Measurements from ENCODE around the gene RPRD1B. TPM values are rescaled to one million over a fixed set of nuclear protein-coding genes. Genes with fewer than 3 reads are reported as not detected.
"Not testable (repeated sequence)": the region's sequence is repeated elsewhere in the genome, so short reads cannot be mapped to it uniquely, and the experiment has no call there.

The RPRD1B gene
- total RNA-seq, 1 donor from 2014 or later, result 21.1 TPM

GRCh38 chr20:38094373-38094891 is 60.9 kb downstream of the RPRD1B start:
- no peak for DNase-seq (ENCODE audit: low read depth)
- H3K27me3 ChIP-seq (ENCODE audit: control insufficient read depth, insufficient read depth, low read length), result no peaks in the 10 kb centered on the region
- peaks cover 2% of the 10 kb centered on the region for H3K36me3 ChIP-seq (ENCODE audit: control insufficient read depth, insufficient read depth, low read length)
- H3K4me3 ChIP-seq (ENCODE audit: low read depth, low read length), result no peak overlapping the region
- TF ChIP-seq, protein P1, sequence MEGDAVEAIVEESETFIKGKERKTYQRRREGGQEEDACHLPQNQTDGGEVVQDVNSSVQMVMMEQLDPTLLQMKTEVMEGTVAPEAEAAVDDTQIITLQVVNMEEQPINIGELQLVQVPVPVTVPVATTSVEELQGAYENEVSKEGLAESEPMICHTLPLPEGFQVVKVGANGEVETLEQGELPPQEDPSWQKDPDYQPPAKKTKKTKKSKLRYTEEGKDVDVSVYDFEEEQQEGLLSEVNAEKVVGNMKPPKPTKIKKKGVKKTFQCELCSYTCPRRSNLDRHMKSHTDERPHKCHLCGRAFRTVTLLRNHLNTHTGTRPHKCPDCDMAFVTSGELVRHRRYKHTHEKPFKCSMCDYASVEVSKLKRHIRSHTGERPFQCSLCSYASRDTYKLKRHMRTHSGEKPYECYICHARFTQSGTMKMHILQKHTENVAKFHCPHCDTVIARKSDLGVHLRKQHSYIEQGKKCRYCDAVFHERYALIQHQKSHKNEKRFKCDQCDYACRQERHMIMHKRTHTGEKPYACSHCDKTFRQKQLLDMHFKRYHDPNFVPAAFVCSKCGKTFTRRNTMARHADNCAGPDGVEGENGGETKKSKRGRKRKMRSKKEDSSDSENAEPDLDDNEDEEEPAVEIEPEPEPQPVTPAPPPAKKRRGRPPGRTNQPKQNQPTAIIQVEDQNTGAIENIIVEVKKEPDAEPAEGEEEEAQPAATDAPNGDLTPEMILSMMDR (IDR thresholded peaks at IDR 0.05; ENCODE audit: insufficient read depth, low read length, poor library complexity, severe bottlenecking), result no peak

DNA sequence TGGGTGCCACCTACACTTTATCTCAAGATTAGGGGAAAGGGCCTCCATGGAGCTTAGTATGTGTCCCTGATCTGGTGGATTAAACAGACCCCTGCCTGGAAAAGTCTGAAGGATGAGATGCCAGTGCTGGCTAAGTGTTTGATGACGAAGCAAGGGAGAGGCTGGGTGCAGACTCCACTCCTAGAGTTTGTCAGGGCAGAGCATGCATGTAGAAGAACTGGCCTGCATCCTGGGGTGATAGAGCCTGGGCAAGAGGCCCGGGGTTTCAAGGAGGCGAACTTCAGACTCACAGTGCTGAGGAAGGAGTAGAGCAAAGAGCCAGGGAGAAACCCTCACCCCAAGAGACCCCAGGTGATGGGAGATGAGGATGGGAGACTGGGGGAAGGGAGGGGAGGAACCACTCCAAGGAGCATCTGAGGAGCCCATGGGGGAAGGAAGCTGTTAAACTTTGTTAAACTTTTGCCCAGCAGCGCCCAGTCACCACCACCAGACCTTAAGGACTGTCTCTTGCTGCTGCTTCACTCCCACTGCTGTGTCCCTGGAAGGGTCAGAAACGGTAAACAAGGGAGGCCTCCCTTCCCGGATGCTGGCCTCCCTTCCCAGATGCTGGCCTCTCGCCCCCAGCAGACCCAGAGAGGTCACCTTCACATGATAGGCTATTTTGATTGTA is 61.6 kb downstream of the RPRD1B start:
- TF ChIP-seq, protein P1 (IDR thresholded peaks at IDR 0.05; ENCODE audit: insufficient read depth, low read length, poor library complexity, severe bottlenecking), result no peak
- no peak overlapping the region for H3K4me3 ChIP-seq (ENCODE audit: low read depth, low read length)
- H3K36me3 ChIP-seq (ENCODE audit: control insufficient read depth, insufficient read depth, low read length), result no peaks in the 10 kb centered on the region
- no peak for DNase-seq (ENCODE audit: low read depth)
- H3K27me3 ChIP-seq (ENCODE audit: control insufficient read depth, insufficient read depth, low read length), result no peaks in the 10 kb centered on the region

DNA sequence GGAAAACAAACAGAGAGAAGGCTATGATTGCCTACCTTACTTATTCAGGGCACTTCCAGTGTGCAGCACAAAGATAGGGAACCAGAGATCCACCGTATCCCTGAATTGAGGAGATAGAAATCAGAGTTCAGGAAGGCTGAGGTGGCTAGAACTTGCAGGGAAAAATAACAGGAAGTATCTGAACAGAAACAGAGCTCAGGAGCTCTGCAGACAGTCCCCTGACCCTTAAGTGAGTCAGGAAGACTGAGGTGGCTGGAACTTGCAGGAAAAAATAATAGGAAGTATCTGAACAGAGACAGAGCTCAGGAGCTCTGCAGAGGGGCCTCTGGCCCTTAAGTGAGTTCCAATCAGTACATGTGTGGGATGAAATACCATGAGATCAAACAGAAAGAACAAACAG is 65.4 kb downstream of the RPRD1B start:
- Histone ChIP-seq H3K36me3 (ENCODE audit: control insufficient read depth, insufficient read depth, low read length) (no peaks in the 10 kb centered on the region), H3K4me3 (ENCODE audit: low read depth, low read length) (no peak overlapping the region), H3K27me3 (ENCODE audit: control insufficient read depth, insufficient read depth, low read length) (no peaks in the 10 kb centered on the region)
- DNase-seq (ENCODE audit: low read depth), result no peak
- TF ChIP-seq, protein P1 (IDR thresholded peaks at IDR 0.05; ENCODE audit: insufficient read depth, low read length, poor library complexity, severe bottlenecking), result no peak

DNA sequence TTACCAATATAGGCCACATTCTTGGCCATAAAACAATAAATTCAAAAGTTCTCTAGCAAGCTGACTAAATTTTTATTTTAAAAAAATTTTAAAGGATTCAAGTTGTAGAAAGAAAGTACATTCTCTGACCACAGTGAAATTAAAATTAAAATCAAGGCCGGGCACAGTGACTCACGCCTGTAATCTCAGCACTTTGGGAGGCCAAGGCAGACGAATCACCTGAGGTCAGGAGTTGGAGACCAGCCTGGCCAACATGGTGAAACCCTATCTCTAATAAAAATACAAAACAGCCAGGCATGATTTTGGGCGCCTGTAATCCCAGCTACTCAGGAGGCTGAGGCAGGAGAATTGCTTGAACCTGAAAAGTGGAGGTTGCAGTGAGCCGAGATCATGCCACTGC is 68.7 kb downstream of the RPRD1B start:
- not testable (repeated sequence) for DNase-seq (ENCODE audit: low read depth); H3K36me3 ChIP-seq (ENCODE audit: control insufficient read depth, insufficient read depth, low read length); H3K4me3 ChIP-seq (ENCODE audit: low read depth, low read length); H3K27me3 ChIP-seq (ENCODE audit: control insufficient read depth, insufficient read depth, low read length)

GRCh38 chr20:38104285-38104684 is 70.7 kb downstream of the RPRD1B start:
- DNase-seq (ENCODE audit: low read depth), result no peak
- no peak overlapping the region for H3K4me3 ChIP-seq (ENCODE audit: low read depth, low read length)
- TF ChIP-seq, protein P1 (IDR thresholded peaks at IDR 0.05; ENCODE audit: insufficient read depth, low read length, poor library complexity, severe bottlenecking), result no peak
- no peaks in the 10 kb centered on the region for H3K36me3 ChIP-seq (ENCODE audit: control insufficient read depth, insufficient read depth, low read length)
- no peaks in the 10 kb centered on the region for H3K27me3 ChIP-seq (ENCODE audit: control insufficient read depth, insufficient read depth, low read length)

DNA sequence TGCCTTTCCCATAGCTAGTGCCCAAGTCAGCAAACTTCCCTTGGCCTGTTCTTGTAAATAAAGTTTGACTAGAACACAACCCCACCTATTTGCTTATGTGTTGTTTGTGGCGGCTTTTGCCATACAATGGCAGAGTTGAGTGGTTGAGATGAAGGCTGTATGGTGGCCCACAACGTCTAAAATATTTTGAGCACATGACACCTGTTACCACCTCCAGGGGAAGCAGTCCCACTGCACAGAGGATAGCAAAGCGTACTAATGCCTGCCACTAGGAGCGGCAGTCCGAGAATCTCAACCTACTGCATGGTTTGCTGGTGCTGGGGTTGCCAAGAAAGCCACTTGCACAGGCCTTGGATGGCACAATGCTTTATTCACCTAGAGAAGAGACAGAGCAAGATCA is 72.9 kb downstream of the RPRD1B start:
- TF ChIP-seq, protein P1 (IDR thresholded peaks at IDR 0.05; ENCODE audit: insufficient read depth, low read length, poor library complexity, severe bottlenecking), result no peak
- Histone ChIP-seq H3K36me3 (ENCODE audit: control insufficient read depth, insufficient read depth, low read length) (no peaks in the 10 kb centered on the region), H3K27me3 (ENCODE audit: control insufficient read depth, insufficient read depth, low read length) (no peaks in the 10 kb centered on the region), H3K4me3 (ENCODE audit: low read depth, low read length) (no peak overlapping the region)
- no peak for DNase-seq (ENCODE audit: low read depth)

DNA sequence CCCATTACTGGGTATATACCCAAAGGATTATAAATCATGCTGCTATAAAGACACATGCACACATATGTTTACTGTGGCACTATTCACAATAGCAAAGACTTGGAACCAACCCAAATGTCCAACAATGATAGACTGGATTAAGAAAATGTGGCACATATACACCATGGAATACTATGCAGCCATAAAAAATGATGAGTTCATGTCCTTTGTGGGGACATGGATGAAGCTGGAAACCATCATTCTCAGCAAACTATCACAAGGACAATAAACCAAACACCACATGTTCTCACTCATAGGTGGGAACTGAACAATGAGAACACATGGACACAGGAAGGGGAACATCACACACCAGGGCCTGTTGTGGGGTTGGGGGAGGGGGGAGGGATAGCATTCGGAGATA is 73.8 kb downstream of the RPRD1B start:
- not testable (repeated sequence) for H3K27me3 ChIP-seq (ENCODE audit: control insufficient read depth, insufficient read depth, low read length); H3K36me3 ChIP-seq (ENCODE audit: control insufficient read depth, insufficient read depth, low read length); DNase-seq (ENCODE audit: low read depth); H3K4me3 ChIP-seq (ENCODE audit: low read depth, low read length)

DNA sequence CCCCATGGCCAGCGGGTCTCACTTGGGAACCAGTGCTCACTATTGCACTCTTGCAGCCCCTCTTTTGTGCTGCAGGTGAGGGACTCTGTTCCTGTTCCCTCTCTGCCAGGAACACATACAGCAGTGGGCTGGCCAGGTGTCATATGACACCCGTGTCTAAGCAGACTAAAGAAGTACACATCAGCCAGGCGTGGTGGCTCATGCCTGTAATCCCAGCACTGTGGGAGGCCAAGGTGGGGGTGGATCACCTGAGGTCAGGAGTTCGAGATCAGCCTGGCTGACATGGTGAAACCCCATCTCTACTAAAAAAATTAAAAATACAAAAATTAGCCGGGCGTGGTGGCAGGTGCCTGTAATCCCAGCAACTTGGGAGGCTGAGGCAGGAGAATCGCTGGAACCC is 74.4 kb downstream of the RPRD1B start:
- not testable (repeated sequence) for H3K36me3 ChIP-seq (ENCODE audit: control insufficient read depth, insufficient read depth, low read length); H3K27me3 ChIP-seq (ENCODE audit: control insufficient read depth, insufficient read depth, low read length); H3K4me3 ChIP-seq (ENCODE audit: low read depth, low read length); DNase-seq (ENCODE audit: low read depth)

Measured in kidney epithelial cell (primary cell).